ENCODE results near the gene GIMAP8.
"Not testable (repeated sequence)": the region's sequence is repeated elsewhere in the genome, so short reads cannot be mapped to it uniquely, and the experiment has no call there.

GIMAP8 gene

GRCh38 chr7:150441524-150441923, 8.9 kb upstream of the GIMAP8 start:
- DNase-seq: no peak

DNA sequence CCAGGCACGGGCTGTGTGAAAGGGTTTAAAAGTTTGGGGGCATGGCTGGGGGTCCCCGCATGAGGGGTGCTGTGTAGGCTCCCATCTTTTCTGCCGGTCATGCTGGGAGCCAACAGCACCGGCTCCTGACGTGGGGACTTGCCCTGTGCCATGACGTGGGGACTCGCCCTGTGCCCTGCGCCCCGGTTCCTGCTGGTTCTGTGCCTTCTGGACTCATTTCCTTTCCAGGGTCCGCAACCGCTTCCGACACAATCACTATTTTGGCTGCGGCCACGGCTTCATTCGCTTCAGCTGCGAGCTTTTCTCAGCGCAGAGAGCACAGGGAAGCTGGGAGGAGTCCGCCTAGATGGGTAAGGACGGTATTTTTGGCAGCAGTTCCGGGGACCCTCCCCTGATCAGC, 7.6 kb upstream of the GIMAP8 start:
- no peak for DNase-seq

- DNase-seq: no peak
Measured at GRCh38 chr7:150443793-150444540, 6.5 kb upstream of the GIMAP8 start.

DNA sequence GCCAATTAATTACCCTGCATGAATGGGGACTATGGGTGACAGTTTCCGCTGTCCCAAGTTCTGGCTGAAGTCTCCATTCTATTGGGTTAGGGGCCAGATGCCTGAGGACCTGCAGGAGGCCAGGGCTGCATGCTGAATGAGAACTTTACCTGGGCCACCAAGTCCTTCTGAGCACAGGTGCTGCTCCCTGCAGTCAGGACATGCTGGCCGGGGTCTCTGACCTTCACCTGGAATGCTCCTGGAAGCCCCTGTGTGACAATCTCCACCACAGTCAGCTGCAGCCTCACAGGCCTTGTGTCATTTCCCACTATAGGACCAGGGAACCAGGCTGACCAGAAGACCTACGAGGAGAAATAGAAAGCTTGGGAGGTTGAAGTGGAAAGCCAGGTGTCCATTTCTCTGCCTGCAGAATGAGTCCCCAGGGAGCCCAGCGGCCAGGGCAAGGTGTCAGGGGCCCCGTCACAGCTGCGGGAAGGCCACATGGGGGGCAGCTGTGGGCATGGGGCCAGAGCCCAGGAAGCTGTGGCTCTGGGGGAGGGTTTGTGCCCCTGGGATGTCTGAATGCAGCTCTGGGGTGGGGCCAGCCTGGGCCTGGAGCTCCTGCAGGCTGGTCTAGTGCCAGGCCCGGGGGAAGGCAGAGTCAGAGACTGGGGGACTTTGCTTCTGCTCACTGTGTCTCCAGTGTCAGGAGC, 5.6 kb upstream of the GIMAP8 start:
- DNase-seq: no peak

GRCh38 chr7:150446288-150446938, 4.0 kb upstream of the GIMAP8 start:
- no peak for DNase-seq

DNA sequence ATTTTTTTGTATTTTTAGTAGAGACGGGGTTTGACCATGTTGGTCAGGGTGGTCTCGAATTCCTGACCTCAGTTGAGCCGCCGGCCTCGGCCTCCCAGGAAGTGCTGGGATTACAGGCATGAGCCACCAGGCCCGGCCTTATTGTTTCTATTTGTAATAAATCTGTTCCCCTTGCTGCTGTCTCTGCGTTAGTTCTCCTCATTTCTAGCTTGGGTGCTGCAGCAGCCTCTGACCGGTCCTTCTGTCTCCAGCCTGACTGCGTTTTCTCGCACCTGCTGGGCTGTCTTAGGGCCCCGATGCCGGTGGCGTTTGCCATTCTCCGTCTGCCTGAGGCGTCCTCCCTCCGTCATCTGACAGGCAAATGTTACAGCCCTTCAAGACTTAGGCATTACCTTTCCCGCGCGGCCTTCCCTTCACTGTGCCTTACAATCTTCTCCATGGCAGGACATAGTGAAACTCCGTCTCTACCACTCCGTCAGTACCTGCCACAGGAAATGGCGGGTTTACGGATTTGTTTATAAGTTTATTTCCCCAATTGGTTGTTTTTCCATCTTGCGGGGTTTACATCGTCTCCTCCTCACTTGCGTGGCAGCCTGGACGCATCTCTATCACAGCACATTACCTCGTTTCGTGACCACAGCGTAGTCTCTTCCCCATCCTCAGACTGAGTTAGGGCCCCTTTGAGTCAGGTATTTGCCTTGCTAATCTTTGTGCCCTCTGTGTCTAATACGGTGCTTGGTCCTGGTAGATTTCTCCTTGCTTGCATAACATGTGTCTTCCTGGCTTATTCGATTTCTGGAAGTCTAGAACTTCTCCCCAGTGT, 2.3 kb upstream of the GIMAP8 start:
- DNase-seq: no peak

GRCh38 chr7:150448789-150449147, 1.7 kb upstream of the GIMAP8 start:
- DNase-seq: peak; percentile 14

- DNase-seq: no peak
Measured at GRCh38 chr7:150449206-150449952, 1.1 kb upstream of the GIMAP8 start.

- no peak for DNase-seq
Measured at GRCh38 chr7:150451097-150451793, 815 bp downstream of the GIMAP8 start.

GRCh38 chr7:150451833-150452461, 1.5 kb downstream of the GIMAP8 start:
- DNase-seq: no peak

GRCh38 chr7:150453181-150453580, 2.8 kb downstream of the GIMAP8 start:
- DNase-seq: no peak

GRCh38 chr7:150453892-150454291, 3.5 kb downstream of the GIMAP8 start:
- DNase-seq: no peak

DNA sequence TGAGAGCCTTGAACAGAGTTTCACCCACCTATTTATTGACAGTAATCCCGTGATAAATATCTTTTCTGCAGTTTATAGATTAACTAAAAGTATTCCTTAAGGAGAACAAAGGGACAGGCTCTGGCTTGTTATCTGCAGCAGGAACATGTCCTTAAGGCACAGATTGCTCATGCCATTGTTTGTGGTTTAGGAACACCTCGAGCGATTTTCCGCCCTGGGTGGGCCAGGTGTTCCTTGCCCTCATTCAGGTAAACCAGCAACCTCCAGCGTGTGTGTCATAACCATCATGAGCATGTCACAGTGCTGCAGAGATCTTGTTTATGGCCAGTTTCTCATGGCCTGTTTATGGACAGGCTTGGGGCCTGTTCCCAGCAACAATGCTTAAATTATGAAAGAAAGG, 6.6 kb downstream of the GIMAP8 start:
- not testable (repeated sequence) for DNase-seq

GRCh38 chr7:150458235-150458634, 7.8 kb downstream of the GIMAP8 start:
- DNase-seq: no peak

- DNase-seq: no peak
Measured at GRCh38 chr7:150458756-150459155, 8.3 kb downstream of the GIMAP8 start.

- DNase-seq: no peak
Measured at GRCh38 chr7:150461520-150461919, 11.1 kb downstream of the GIMAP8 start.

GRCh38 chr7:150462413-150462812, 12.0 kb downstream of the GIMAP8 start:
- DNase-seq: no peak

GRCh38 chr7:150463461-150463860, 13.0 kb downstream of the GIMAP8 start:
- DNase-seq: no peak

- DNase-seq: no peak
Measured at GRCh38 chr7:150464962-150465361, 14.5 kb downstream of the GIMAP8 start.

- DNase-seq: no peak
Measured at GRCh38 chr7:150465414-150465813, 15.0 kb downstream of the GIMAP8 start.

- no peak for DNase-seq
Measured at GRCh38 chr7:150466477-150466876, 16.0 kb downstream of the GIMAP8 start.

Data from NCI-H1417 treated with DMSO at 0.1 percent for 48 hours (cell line).